ENCODE measurements around the gene TPCN2.

TPCN2 gene

DNA sequence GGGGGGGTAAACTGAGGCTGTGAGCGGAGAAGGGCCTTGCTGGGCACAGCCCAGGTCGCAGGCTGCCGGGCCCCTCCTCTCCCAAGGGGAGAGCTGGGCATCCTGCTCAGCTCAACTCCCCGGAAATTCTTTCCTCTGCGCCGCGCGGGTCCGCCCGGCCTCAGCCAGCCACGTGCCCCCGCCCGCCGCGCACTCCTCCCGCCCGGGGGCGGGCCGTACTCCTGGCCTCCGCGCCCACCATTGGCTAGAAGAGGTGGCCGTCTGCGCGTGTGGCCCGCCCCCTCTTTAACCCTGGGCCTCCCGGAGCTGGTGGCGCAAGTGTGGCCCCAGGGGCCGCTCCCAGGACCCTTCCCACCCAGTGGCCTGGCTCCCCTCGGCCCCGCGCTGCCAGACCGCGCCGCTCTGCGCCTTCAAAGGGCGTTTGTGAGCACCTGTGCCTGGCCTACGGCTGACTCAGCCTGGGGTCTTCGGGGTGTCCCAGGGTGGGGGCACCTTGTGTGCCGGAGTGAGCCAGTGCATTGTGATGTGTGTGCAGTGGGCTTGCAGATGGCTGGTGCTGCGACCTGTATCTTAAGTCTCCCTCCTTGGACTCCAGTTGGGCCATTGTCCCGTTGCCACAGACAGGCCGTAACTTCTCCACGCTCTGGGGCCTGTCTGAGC lies 37.6 kb upstream of the TPCN2 start:
- H3K36me3 ChIP-seq (ENCODE audit: control insufficient read depth, insufficient read depth, low read length) = no peaks in the 10 kb centered on the region
- H3K27ac ChIP-seq (ENCODE audit: low read depth, low read length) = no peak overlapping the region
- no peaks in the 10 kb centered on the region for H3K9me3 ChIP-seq (ENCODE audit: control insufficient read depth, insufficient read depth, low read length)
- peaks cover 53% of the 10 kb centered on the region for H3K4me1 ChIP-seq (ENCODE audit: control insufficient read depth, insufficient read depth, low read length)
- 0 out of 2 replicates have a peak overlapping the region, but pooled peaks have one; percentile 32 for H3K9ac ChIP-seq (ENCODE audit: low read depth, low read length)
- peak overlapping the region; percentile 49 for H3K4me3 ChIP-seq (ENCODE audit: low read depth, low read length)
- H3K27me3 ChIP-seq (ENCODE audit: control insufficient read depth, insufficient read depth, low read length) = peaks cover 10% of the 10 kb centered on the region; the same call in 1 of the 2 replicates

DNA sequence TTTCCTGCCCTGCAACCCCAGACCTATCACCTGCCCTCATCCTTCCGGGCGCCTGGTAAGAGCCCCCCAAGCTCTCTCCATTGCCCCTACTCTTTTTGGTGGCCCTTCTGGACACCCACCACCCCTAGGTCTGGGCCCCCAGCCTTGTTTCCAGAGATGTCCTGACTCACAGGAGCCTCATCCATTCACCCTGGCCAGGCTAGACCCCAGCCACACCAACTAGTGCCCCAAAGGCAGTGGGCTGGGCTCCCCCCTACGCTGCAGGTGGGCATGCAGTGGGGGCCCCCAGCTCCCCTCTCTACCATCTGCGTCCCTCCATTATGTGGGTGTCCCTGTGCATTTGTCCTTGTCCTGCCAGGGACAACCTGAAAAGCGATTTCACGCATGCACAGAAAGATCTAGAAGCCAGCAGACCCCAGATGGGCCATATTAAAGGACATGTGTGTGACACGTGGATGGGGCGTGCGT lies 37.1 kb upstream of the TPCN2 start:
- no peaks in the 10 kb centered on the region for H3K9me3 ChIP-seq (ENCODE audit: control insufficient read depth, insufficient read depth, low read length)
- peak overlapping the region; percentile 62; the same call in 1 of the 2 replicates for H3K4me3 ChIP-seq (ENCODE audit: low read depth, low read length)
- H3K27me3 ChIP-seq (ENCODE audit: control insufficient read depth, insufficient read depth, low read length) = peaks cover 10% of the 10 kb centered on the region; the same call in 1 of the 2 replicates
- H3K27ac ChIP-seq (ENCODE audit: low read depth, low read length) = no peak overlapping the region
- H3K36me3 ChIP-seq (ENCODE audit: control insufficient read depth, insufficient read depth, low read length) = no peaks in the 10 kb centered on the region
- H3K9ac ChIP-seq (ENCODE audit: low read depth, low read length) = no peak overlapping the region
- H3K4me1 ChIP-seq (ENCODE audit: control insufficient read depth, insufficient read depth, low read length) = peaks cover 53% of the 10 kb centered on the region

DNA sequence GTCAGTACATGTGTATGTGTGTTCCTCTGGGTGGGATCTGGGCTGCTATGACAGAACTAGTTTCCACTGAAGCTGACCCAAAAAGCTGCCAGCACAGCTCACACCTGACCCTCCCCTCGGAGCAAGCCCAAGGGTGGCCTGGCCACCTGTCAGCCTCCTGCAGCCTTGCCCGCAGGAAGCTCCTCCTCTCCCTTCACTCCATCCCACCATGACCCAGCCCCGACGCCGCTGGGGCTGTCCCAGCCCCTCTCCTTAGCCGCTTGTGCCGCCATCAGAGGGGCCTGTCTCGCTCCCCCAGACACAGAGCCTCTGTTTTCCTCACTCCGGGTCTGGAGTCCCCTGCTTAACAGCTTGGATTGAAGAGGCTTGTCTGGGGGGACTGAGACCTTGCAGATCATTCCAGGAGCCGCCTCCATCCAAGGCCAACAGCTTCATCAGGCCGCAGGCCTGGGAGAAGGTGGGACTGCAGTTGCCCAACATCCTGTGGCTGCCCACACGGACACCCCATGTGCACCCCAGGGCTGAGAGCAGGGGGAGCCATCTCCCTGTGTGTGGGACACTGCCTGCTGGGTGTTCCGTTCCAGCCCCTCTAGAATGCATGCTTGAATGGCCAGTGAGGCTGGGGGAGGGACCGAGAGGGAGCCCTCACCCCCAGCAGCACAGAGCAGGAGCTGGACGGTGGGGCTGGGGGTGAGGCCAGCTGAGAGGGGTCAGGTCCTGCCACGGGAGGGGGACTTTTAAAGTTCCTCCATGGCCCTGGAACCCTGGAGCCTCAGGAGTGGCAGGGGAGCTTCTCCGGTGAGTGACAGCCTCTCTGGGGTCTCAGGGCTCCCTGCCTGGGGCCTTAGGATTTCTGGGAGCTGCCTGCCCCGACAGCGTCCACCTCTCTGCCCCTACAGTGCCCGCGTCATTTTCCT lies 36.4 kb upstream of the TPCN2 start:
- Histone ChIP-seq H3K4me1 (ENCODE audit: control insufficient read depth, insufficient read depth, low read length) (peaks cover 53% of the 10 kb centered on the region), H3K9ac (ENCODE audit: low read depth, low read length) (no peak overlapping the region), H3K36me3 (ENCODE audit: control insufficient read depth, insufficient read depth, low read length) (no peaks in the 10 kb centered on the region), H3K27ac (ENCODE audit: low read depth, low read length) (peak overlapping the region; percentile 66), H3K27me3 (ENCODE audit: control insufficient read depth, insufficient read depth, low read length) (peaks cover 10% of the 10 kb centered on the region; the same call in 1 of the 2 replicates), H3K4me3 (ENCODE audit: low read depth, low read length) (peak overlapping the region; percentile 62), H3K9me3 (ENCODE audit: control insufficient read depth, insufficient read depth, low read length) (no peaks in the 10 kb centered on the region)

DNA sequence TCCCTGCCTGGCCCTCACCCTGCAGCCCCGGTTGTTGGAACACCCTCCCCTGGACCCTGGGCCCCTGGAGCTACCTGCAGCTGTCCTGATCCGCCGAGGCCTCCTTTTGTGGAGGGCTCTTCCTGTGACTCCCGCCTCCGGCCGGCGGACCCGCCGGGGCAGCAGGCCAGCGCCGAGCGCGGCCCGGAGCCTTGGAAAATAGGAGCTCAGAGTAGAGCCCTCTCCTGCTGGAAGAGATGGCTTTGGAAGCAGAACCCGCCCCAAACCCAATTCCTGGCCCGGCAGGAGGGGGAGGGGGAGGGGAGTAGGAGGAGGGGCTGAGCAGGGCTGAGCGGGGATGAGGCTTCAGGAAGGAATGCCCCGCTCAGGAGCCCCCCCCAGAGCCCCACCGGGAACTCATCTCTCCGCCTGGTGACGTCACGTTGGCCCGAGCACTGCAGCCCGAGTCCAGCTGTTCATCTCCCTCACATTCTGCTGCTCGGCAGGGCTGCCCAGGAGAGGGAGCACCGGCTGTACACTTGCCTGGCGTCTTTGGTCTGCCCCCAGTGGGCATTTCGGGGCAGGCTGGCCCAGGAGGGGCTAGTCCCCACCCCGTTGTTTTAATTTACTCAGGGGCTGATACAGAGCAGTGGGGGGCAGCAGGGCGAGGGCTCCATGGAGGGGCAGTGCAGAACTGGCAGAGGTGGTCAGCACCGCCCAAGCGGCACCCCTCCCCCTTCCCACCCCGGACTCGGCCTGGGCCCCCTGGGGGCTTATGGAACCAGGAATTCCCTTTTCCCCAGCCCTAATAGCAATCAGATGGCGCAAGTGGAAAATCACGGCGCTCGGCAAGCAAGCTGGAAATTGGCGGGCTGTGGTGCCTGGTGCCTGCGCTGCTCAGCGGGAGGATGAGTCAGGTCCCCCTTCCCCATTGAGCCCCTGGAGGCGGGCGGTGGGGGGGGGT lies 35.5 kb upstream of the TPCN2 start, which contains the start of gene MRGPRF:
Gene MRGPRF, minus strand, starts transcription at position 238 of the 943 bp plus-strand sequence. CDS start 3,345 bp downstream, outside the sequence.
- no peaks in the 10 kb centered on the region for H3K36me3 ChIP-seq (ENCODE audit: control insufficient read depth, insufficient read depth, low read length)
- peaks cover 10% of the 10 kb centered on the region; the same call in 1 of the 2 replicates for H3K27me3 ChIP-seq (ENCODE audit: control insufficient read depth, insufficient read depth, low read length)
- no peak within 1 kb of the TSS for H3K9ac ChIP-seq (ENCODE audit: low read depth, low read length)
- peak within 1 kb of the TSS; percentile 66 for H3K27ac ChIP-seq (ENCODE audit: low read depth, low read length)
- peaks cover 44% of the 10 kb centered on the region for H3K4me1 ChIP-seq (ENCODE audit: control insufficient read depth, insufficient read depth, low read length)
- H3K9me3 ChIP-seq (ENCODE audit: control insufficient read depth, insufficient read depth, low read length) = no peaks in the 10 kb centered on the region
- peak within 1 kb of the TSS; percentile 62 for H3K4me3 ChIP-seq (ENCODE audit: low read depth, low read length)

DNA sequence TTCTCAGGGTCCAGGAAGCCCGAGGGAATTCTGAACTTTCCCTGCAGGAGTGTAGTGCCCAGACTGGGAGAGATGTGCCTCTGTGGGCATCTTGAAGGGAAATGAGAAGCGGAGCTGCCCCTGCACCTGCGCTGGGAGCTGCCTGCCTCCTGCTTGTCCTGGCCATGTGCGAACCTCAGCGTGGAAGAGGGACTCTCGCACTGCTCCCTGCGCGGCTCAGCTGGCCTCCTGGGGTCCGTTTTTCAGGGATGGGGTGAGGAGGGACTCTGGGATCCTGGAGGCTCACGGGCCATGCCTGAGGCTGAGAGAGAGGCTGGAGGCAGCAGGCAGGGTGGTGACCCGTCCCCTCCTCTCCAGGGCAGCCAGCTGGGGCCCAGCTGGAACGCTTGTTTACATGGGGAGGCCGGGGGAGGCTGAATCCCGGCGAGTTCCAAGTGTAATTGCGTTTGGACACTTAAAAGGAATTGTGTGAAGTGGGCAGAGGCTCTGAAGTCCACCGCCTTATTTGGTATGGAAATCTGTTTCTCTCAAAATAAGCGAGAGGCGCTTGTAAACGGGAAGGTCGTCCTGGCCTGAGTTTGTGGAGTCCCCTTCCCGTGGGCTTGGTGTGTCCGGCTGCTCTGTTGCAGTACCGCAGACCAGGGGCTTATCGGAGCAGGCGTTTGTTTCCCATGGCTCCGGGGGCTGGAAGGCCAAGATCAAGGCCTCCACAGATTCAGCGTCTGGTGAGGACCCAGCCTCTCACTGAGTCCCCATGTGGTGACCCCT lies 34.5 kb upstream of the TPCN2 start:
- H3K9ac ChIP-seq (ENCODE audit: low read depth, low read length) = no peak overlapping the region
- peaks cover 10% of the 10 kb centered on the region; the same call in 1 of the 2 replicates for H3K27me3 ChIP-seq (ENCODE audit: control insufficient read depth, insufficient read depth, low read length)
- peak overlapping the region; percentile 66 for H3K27ac ChIP-seq (ENCODE audit: low read depth, low read length)
- H3K4me1 ChIP-seq (ENCODE audit: control insufficient read depth, insufficient read depth, low read length) = peaks cover 40% of the 10 kb centered on the region
- no peaks in the 10 kb centered on the region for H3K9me3 ChIP-seq (ENCODE audit: control insufficient read depth, insufficient read depth, low read length)
- peak overlapping the region; percentile 62 for H3K4me3 ChIP-seq (ENCODE audit: low read depth, low read length)
- no peaks in the 10 kb centered on the region for H3K36me3 ChIP-seq (ENCODE audit: control insufficient read depth, insufficient read depth, low read length)

DNA sequence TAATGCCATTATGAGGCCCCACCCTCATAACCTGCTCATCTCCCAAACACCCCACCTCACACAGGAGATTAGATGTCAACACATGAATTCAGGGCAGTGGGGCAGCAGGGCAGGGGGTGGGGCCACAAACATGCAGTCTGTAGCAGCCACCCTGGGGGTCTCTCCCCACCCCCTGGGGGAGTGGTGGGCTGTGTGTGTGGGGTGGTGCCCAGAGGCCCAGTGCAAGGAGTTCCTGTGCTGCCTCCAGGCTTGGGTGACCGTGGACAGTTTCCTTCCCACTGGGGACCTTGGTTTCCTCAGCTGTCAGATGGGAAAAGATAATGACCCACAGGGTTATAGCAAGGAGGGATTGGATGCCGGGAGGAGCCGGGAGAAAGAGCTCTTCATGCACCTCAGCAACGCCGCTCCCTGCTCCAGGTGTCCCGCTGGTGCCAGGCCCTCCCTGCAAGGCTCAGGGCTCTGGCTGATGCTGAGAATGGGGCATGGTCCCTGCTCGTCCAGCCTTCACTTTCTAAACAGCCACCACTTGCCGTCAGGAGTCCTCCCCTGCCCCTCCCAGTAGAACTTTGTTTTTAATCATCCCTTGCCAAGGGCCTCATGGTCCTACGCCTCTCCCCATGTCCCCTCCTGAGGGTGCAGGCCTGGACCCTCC lies 33.7 kb upstream of the TPCN2 start:
- Histone ChIP-seq H3K9me3 (ENCODE audit: control insufficient read depth, insufficient read depth, low read length) (no peaks in the 10 kb centered on the region), H3K27me3 (ENCODE audit: control insufficient read depth, insufficient read depth, low read length) (peaks cover 10% of the 10 kb centered on the region; the same call in 1 of the 2 replicates), H3K9ac (ENCODE audit: low read depth, low read length) (no peak overlapping the region), H3K4me3 (ENCODE audit: low read depth, low read length) (no peak overlapping the region), H3K36me3 (ENCODE audit: control insufficient read depth, insufficient read depth, low read length) (no peaks in the 10 kb centered on the region), H3K27ac (ENCODE audit: low read depth, low read length) (peak overlapping the region; percentile 66), H3K4me1 (ENCODE audit: control insufficient read depth, insufficient read depth, low read length) (peaks cover 40% of the 10 kb centered on the region)

DNA sequence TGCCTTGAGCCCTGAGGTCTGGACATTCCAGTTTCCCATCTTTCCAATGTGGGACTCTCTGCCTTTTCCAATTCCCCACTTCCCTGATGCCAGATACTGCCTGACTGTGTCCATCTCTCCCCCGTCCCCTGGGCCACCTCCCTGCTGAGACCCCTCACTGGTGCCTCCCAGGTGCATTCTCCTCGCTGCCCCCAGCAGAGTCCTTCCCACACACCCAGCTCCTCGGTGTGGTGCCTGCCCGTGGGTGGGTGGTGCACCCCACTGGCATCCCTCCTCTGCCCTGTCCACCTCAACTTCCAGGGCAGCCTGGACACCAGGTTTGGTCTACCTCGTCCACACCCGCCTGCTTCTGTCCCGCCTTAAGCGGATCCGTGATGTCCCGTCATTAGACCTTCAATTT lies 30.8 kb upstream of the TPCN2 start:
- H3K27me3 ChIP-seq (ENCODE audit: control insufficient read depth, insufficient read depth, low read length) = no peaks in the 10 kb centered on the region
- H3K4me3 ChIP-seq (ENCODE audit: low read depth, low read length) = no peak overlapping the region
- H3K36me3 ChIP-seq (ENCODE audit: control insufficient read depth, insufficient read depth, low read length) = no peaks in the 10 kb centered on the region
- H3K9me3 ChIP-seq (ENCODE audit: control insufficient read depth, insufficient read depth, low read length) = no peaks in the 10 kb centered on the region
- no peak overlapping the region for H3K27ac ChIP-seq (ENCODE audit: low read depth, low read length)
- H3K4me1 ChIP-seq (ENCODE audit: control insufficient read depth, insufficient read depth, low read length) = peaks cover 14% of the 10 kb centered on the region
- H3K9ac ChIP-seq (ENCODE audit: low read depth, low read length) = no peak overlapping the region

DNA sequence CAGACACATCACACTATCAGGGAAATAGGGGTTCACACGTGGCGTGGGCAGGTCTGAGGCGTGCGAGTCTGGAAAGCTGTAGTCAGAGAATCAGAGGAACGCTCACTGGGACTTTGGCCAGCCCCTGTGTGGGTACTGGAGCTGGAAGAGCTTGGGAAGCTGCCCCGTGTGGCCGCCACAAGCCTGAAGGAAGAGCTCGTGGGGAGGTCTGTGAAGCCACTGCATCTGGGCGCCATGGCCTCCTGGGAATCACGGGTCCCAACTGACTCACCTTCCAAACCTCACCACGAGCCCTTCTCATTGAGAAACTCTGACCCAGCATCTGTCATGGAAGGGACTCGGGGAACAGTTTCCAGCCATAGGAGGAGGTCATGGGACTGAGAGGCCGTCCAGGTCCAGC lies 29.8 kb upstream of the TPCN2 start:
- no peak overlapping the region for H3K4me3 ChIP-seq (ENCODE audit: low read depth, low read length)
- no peaks in the 10 kb centered on the region for H3K9me3 ChIP-seq (ENCODE audit: control insufficient read depth, insufficient read depth, low read length)
- H3K4me1 ChIP-seq (ENCODE audit: control insufficient read depth, insufficient read depth, low read length) = peaks cover 14% of the 10 kb centered on the region
- H3K9ac ChIP-seq (ENCODE audit: low read depth, low read length) = no peak overlapping the region
- no peak overlapping the region for H3K27ac ChIP-seq (ENCODE audit: low read depth, low read length)
- no peaks in the 10 kb centered on the region for H3K27me3 ChIP-seq (ENCODE audit: control insufficient read depth, insufficient read depth, low read length)
- H3K36me3 ChIP-seq (ENCODE audit: control insufficient read depth, insufficient read depth, low read length) = no peaks in the 10 kb centered on the region

DNA sequence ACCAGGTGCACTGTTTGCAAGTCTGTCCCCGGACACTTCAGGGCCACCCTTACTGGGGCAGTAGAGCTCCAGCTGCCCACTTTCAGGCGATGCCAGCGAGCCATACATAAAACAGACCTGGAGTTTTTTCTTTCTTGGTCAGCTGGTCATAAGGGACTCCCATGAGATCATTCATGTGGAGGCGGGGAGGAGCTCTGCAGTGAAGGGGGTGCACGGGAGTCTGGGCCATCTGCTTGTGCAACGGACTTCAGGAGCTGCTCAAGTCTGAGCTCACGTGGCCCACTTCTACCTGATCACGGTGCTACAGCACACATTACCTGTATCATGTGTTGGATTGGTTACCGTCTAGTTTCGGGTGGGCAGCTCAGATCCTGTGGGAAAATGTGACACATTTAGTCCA lies 26.5 kb upstream of the TPCN2 start:
- Histone ChIP-seq H3K9me3 (ENCODE audit: control insufficient read depth, insufficient read depth, low read length) (no peaks in the 10 kb centered on the region), H3K4me3 (ENCODE audit: low read depth, low read length) (no peak overlapping the region)

More for the DNA sequence above, 26.5 kb upstream of the TPCN2 start:
- Histone ChIP-seq H3K9ac (ENCODE audit: low read depth, low read length) (no peak overlapping the region), H3K27ac (ENCODE audit: low read depth, low read length) (no peak overlapping the region), H3K36me3 (ENCODE audit: control insufficient read depth, insufficient read depth, low read length) (no peaks in the 10 kb centered on the region), H3K4me1 (ENCODE audit: control insufficient read depth, insufficient read depth, low read length) (no peaks in the 10 kb centered on the region), H3K27me3 (ENCODE audit: control insufficient read depth, insufficient read depth, low read length) (no peaks in the 10 kb centered on the region)
